ENCODE data around the gene PDLIM1.

The PDLIM1 gene

GRCh38 chr10:95326396-95326795 is 35.6 kb upstream of the PDLIM1 start:
- no peak for TF ChIP-seq CTCF (IDR thresholded peaks at IDR 0.05; ENCODE audit: extremely low read depth, missing control alignments)
- no peak for DNase-seq (ENCODE audit: low spot score)

- DNase-seq (ENCODE audit: low spot score), result no peak
- no peak for TF ChIP-seq CTCF (IDR thresholded peaks at IDR 0.05; ENCODE audit: extremely low read depth, missing control alignments)
Measured at GRCh38 chr10:95325863-95326262, 35.1 kb upstream of the PDLIM1 start.

- no peak for DNase-seq (ENCODE audit: low spot score)
- no peak for TF ChIP-seq CTCF (IDR thresholded peaks at IDR 0.05; ENCODE audit: extremely low read depth, missing control alignments)
Measured at GRCh38 chr10:95324436-95325268, 33.8 kb upstream of the PDLIM1 start.

- TF ChIP-seq CTCF (IDR thresholded peaks at IDR 0.05; ENCODE audit: extremely low read depth, missing control alignments), result no peak
- DNase-seq (ENCODE audit: low spot score), result no peak
Measured at GRCh38 chr10:95321554-95322301, 30.9 kb upstream of the PDLIM1 start.

GRCh38 chr10:95319239-95319638 is 28.4 kb upstream of the PDLIM1 start:
- DNase-seq (ENCODE audit: low spot score), result no peak
- TF ChIP-seq CTCF (IDR thresholded peaks at IDR 0.05; ENCODE audit: extremely low read depth, missing control alignments), result no peak

GRCh38 chr10:95315509-95315908 is 24.7 kb upstream of the PDLIM1 start:
- no peak for DNase-seq (ENCODE audit: low spot score)
- TF ChIP-seq CTCF (IDR thresholded peaks at IDR 0.05; ENCODE audit: extremely low read depth, missing control alignments), result no peak

Measured in GM20000 (cell line).